SK-N-SH treated with all-trans-retinoic acid at 6 μM for 48 hours (cell line): ENCODE results near the gene CHAF1A.

Experiments
- PATZ1 ChIP-seq: fragments of 250-450 bp; sonication (Bioruptor Pico); IDR thresholded peaks from 2 replicates; pipeline ENCODE4 v1.8.0; 2020; ENCODE audit warnings: mild to moderate bottlenecking, moderate library complexity, borderline replicate concordance
- PPARA ChIP-seq: fragments of 250-450 bp; sonication (Bioruptor Pico); IDR thresholded peaks from 2 replicates; pipeline ENCODE4 v1.5.0; 2020; ENCODE audit warnings: mild to moderate bottlenecking, borderline replicate concordance
- SNAI2 ChIP-seq: fragments of 250-450 bp; sonication (Bioruptor Pico); IDR thresholded peaks from 2 replicates; pipeline ENCODE4 v1.5.0; 2020; ENCODE audit warnings: mild to moderate bottlenecking, moderate library complexity
- TOX ChIP-seq: fragments of 250-450 bp; sonication (Bioruptor Pico); IDR thresholded peaks from 2 replicates; pipeline ENCODE4 v1.8.0; 2021; ENCODE audit warnings: mild to moderate bottlenecking, moderate library complexity, borderline replicate concordance

GRCh38 chr19:4365341-4365740 is 37.1 kb upstream of the CHAF1A start:
- TF ChIP-seq PPARA (CRISPR knock-in tag) (no peak), SNAI2 (CRISPR knock-in tag) (no peak), PATZ1 (CRISPR knock-in tag) (no peak), TOX (CRISPR knock-in tag) (no peak)
